ENCODE measurements around the gene REXO4. TPM values are rescaled to one million over a fixed set of nuclear protein-coding genes. Genes with fewer than 3 reads are reported as not detected.

Gene REXO4
- total and polyA plus RNA-seq, 2 of the 4 experiments (the other 2 are of a cell fraction), result 16.1 to 21.8 TPM

GRCh38 chr9:133449760-133450159 is 31.9 kb upstream of the REXO4 start:
- Histone ChIP-seq H2BK5ac (ENCODE audit: low read depth, low read length, poor library complexity, severe bottlenecking) (no peak overlapping the region), H2AK9ac (replicated peaks; ENCODE audit: low read depth, low read length, poor library complexity) (no peak overlapping the region), H3K18ac (ENCODE audit: low read depth, low read length) (no peak overlapping the region), H3K27ac (ENCODE audit: insufficient read depth, low read length) (no peak overlapping the region), H3K23ac (ENCODE audit: low read depth, low read length) (no peak overlapping the region), H2BK15ac (ENCODE audit: low read depth, low read length) (no peak overlapping the region), H3K9me1 (ENCODE audit: insufficient read depth, low read length) (no peaks in the 10 kb centered on the region), H4K91ac (ENCODE audit: insufficient read depth, low read depth, low read length) (no peak overlapping the region), H3K27me3 (ENCODE audit: control insufficient read depth, insufficient read depth, low read length) (peaks cover 15% of the 10 kb centered on the region), H3K56ac (ENCODE audit: extremely low read depth, insufficient read depth, low read length) (no peak overlapping the region), H3K4me3 (ENCODE audit: insufficient read depth, low read depth, low read length) (no peak overlapping the region), H4K8ac (ENCODE audit: low read depth in 2 of 2, low read length in 2 of 2) (no peak overlapping the region), H4K20me1 (ENCODE audit: insufficient read depth, low read length) (no peaks in the 10 kb centered on the region; the same call in 1 of the 2 replicates), H3K9ac (ENCODE audit: low read depth, low read length) (no peak overlapping the region), H3K4ac (ENCODE audit: low read depth, low read length) (no peak overlapping the region), H2BK120ac (ENCODE audit: low read depth, low read length) (no peak overlapping the region), H2BK20ac (ENCODE audit: low read depth, low read length) (no peak overlapping the region), H3K9me3 (ENCODE audit: control insufficient read depth, insufficient read depth, low read length) (no peaks in the 10 kb centered on the region), H2AK5ac (ENCODE audit: low read depth, low read length) (no peak overlapping the region), H2AFZ (replicated peaks; ENCODE audit: low read length, poor library complexity) (no peak overlapping the region), H3K14ac (replicated peaks; ENCODE audit: low read depth, low read length) (no peak overlapping the region), H4K5ac (ENCODE audit: low read depth, low read length) (no peak overlapping the region), H3K4me2 (ENCODE audit: low read depth, low read length) (no peak overlapping the region), H3K4me1 (ENCODE audit: control insufficient read depth, insufficient read depth, low read length) (no peaks in the 10 kb centered on the region), H3K36me3 (ENCODE audit: control insufficient read depth, insufficient read depth, low read length) (no peaks in the 10 kb centered on the region), H3K79me1 (ENCODE audit: low read depth in 1 of 2, low read length in 2 of 2) (no peaks in the 10 kb centered on the region)
- WGBS, 2 experiments (ENCODE audit: extremely low coverage in 2 of 2, insufficient read length in 1 of 2), result 97% methylated on average over 5 of the region's 12 CpGs; no CpG with 5 or more reads in 1 of the 2 experiments
- TF ChIP-seq MAZ (IDR thresholded peaks at IDR 0.05; ENCODE audit: borderline replicate concordance, low read depth, low read length) (no peak), BHLHE40 (IDR thresholded peaks at IDR 0.05; ENCODE audit: low read depth, low read length) (no peak), RCOR1 (IDR thresholded peaks at IDR 0.05; ENCODE audit: insufficient replicate concordance, low read length) (no peak), CHD1 (IDR thresholded peaks at IDR 0.05; ENCODE audit: low read depth, low read length) (no peak), POLR2A (IDR thresholded peaks at IDR 0.05; ENCODE audit: low read depth, low read length) (no peak), SMC3 (IDR thresholded peaks at IDR 0.05; ENCODE audit: low read depth, low read length) (no peak), MAFK (IDR thresholded peaks at IDR 0.05; ENCODE audit: low read depth, low read length) (no peak), NFE2L2 (IDR thresholded peaks at IDR 0.05; ENCODE audit: low read depth, low read length) (no peak), RAD21 (IDR thresholded peaks at IDR 0.05; ENCODE audit: low read length) (no peak), FOS (IDR thresholded peaks at IDR 0.05; ENCODE audit: low read depth, low read length) (no peak), CEBPB (IDR thresholded peaks at IDR 0.05; ENCODE audit: low read depth, low read length) (no peak), CTCF (conservative IDR thresholded peaks at IDR 0.05; ENCODE audit: low read depth, low read length) (no peak), MXI1 (IDR thresholded peaks at IDR 0.05; ENCODE audit: borderline replicate concordance, low read depth, low read length) (no peak), RFX5 (IDR thresholded peaks at IDR 0.05; ENCODE audit: low read depth, low read length) (no peak)
- TF ChIP-seq, protein P1, sequence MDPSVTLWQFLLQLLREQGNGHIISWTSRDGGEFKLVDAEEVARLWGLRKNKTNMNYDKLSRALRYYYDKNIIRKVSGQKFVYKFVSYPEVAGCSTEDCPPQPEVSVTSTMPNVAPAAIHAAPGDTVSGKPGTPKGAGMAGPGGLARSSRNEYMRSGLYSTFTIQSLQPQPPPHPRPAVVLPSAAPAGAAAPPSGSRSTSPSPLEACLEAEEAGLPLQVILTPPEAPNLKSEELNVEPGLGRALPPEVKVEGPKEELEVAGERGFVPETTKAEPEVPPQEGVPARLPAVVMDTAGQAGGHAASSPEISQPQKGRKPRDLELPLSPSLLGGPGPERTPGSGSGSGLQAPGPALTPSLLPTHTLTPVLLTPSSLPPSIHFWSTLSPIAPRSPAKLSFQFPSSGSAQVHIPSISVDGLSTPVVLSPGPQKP (IDR thresholded peaks at IDR 0.05; ENCODE audit: borderline replicate concordance, low read depth, low read length), result no peak
- TF ChIP-seq, protein P2, sequence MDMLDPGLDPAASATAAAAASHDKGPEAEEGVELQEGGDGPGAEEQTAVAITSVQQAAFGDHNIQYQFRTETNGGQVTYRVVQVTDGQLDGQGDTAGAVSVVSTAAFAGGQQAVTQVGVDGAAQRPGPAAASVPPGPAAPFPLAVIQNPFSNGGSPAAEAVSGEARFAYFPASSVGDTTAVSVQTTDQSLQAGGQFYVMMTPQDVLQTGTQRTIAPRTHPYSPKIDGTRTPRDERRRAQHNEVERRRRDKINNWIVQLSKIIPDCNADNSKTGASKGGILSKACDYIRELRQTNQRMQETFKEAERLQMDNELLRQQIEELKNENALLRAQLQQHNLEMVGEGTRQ (IDR thresholded peaks at IDR 0.05; ENCODE audit: low read depth, low read length), result no peak
- intact Hi-C loops (cut with micrococcal nuclease) (no loop called here), in situ Hi-C loops (cut with MboI; ENCODE audit: low sequenced_read_pairs) (no loop called here), dilution Hi-C loops (cut with HindIII; ENCODE audit: low sequenced_read_pairs, unreplicated experiment) (no loop called here)
- ChIA-PET POLR2A (ENCODE audit: unreplicated experiment) (no interaction called here), CTCF (interaction anchor here (0.6 kb wide), 1 partner anchor 233 kb away, joined by 6 read pairs; no protein-coding TSS in a partner anchor)
- DNase-seq (no peak), ATAC-seq (ENCODE audit: low read depth) (no peak)
- no TSS peak for BruUV-seq (replicated peaks)
